Stimulated activated CD4-positive, alpha-beta T cell treated with anti-CD3 and anti-CD28 coated beads, TNF-alpha, amount 100 ng/mL, for 48 hours (primary cell): ENCODE data around the gene PBX1.

Experiments
- DNase-seq, 3 donors: peaks; one replicate each; pipeline ENCODE4 v3.0.0-alpha.2; 2020; ENCODE audit warnings: low read depth in 3 of 3

The PBX1 gene

GRCh38 chr1:164821648-164822047 is 262.7 kb downstream of the PBX1 start:
- no peak for DNase-seq

GRCh38 chr1:164823486-164824279 is 264.7 kb downstream of the PBX1 start:
- no peak for DNase-seq

- DNase-seq: no peak
These were observed 265.6 kb downstream of the PBX1 start for GRCh38 chr1:164824542-164824941.

GRCh38 chr1:164830628-164831027 is 271.6 kb downstream of the PBX1 start:
- DNase-seq: no peak

GRCh38 chr1:164834641-164835040 is 275.7 kb downstream of the PBX1 start:
- DNase-seq: no peak

GRCh38 chr1:164836614-164837018 is 277.6 kb downstream of the PBX1 start:
- no peak for DNase-seq

- no peak for DNase-seq
These were observed 279.8 kb downstream of the PBX1 start for GRCh38 chr1:164838786-164839185.

- no peak for DNase-seq
These were observed 282.0 kb downstream of the PBX1 start for GRCh38 chr1:164840936-164841335.

GRCh38 chr1:164841702-164842465 is 282.9 kb downstream of the PBX1 start:
- no peak for DNase-seq

GRCh38 chr1:164842870-164843269 is 283.9 kb downstream of the PBX1 start:
- no peak for DNase-seq

GRCh38 chr1:164843743-164844500 is 284.9 kb downstream of the PBX1 start:
- DNase-seq: no peak

- DNase-seq: no peak
These were observed 288.0 kb downstream of the PBX1 start for GRCh38 chr1:164846731-164847691.

GRCh38 chr1:164853146-164853545 is 294.2 kb downstream of the PBX1 start:
- DNase-seq: no peak

GRCh38 chr1:164855716-164856329 is 296.8 kb downstream of the PBX1 start:
- DNase-seq: no peak

GRCh38 chr1:164856381-164856780 is 297.4 kb downstream of the PBX1 start:
- DNase-seq: no peak

- no peak for DNase-seq
These were observed 298.5 kb downstream of the PBX1 start for GRCh38 chr1:164857439-164857838.

GRCh38 chr1:164858096-164858632 is 299.2 kb downstream of the PBX1 start:
- DNase-seq: no peak

GRCh38 chr1:164861632-164862031 is 302.6 kb downstream of the PBX1 start:
- no peak for DNase-seq

- no peak for DNase-seq
These were observed 304.1 kb downstream of the PBX1 start for GRCh38 chr1:164863056-164863455.

GRCh38 chr1:164864161-164864560 is 305.2 kb downstream of the PBX1 start:
- no peak for DNase-seq
